ENCODE measurements around the gene SMOC2. TPM values are rescaled to one million over a fixed set of nuclear protein-coding genes. Genes with fewer than 3 reads are reported as not detected.

The SMOC2 gene
- total RNA-seq, 1 donor = 0.36 TPM

- no peak for TF ChIP-seq CTCF (IDR thresholded peaks at IDR 0.05; ENCODE audit: extremely low read depth, low read depth, low read length)
- no peak overlapping the region for H3K4me2 ChIP-seq (ENCODE audit: insufficient read depth, low read length)
- no peaks in the 10 kb centered on the region for H3K4me1 ChIP-seq (ENCODE audit: insufficient read depth, low read length)
- H3K79me2 ChIP-seq (ENCODE audit: insufficient read depth, low read length) = no peaks in the 10 kb centered on the region
- no peak overlapping the region for H2AFZ ChIP-seq (ENCODE audit: low read length)
- H3K9me3 ChIP-seq (ENCODE audit: low read depth, low read length) = no peaks in the 10 kb centered on the region
- no peaks in the 10 kb centered on the region for H3K36me3 ChIP-seq (ENCODE audit: insufficient read depth, low read length)
- no peak overlapping the region for H3K4me3 ChIP-seq (ENCODE audit: insufficient read depth, low read length)
- no peaks in the 10 kb centered on the region for H3K27me3 ChIP-seq (ENCODE audit: insufficient read depth, low read length)
- no peaks in the 10 kb centered on the region for H4K20me1 ChIP-seq (ENCODE audit: insufficient read depth, low read length)
- H3K27ac ChIP-seq (ENCODE audit: low read depth, low read length) = no peak overlapping the region
- DNase-seq (ENCODE audit: insufficient read length, low spot score, missing footprints) = no peak
Observed at GRCh38 chr6:168607272-168608112, 166.5 kb downstream of the SMOC2 start.

GRCh38 chr6:168608113-168608400 is 167.1 kb downstream of the SMOC2 start:
- no peak overlapping the region for H2AFZ ChIP-seq (ENCODE audit: low read length)

GRCh38 chr6:168609026-168609685 is 168.2 kb downstream of the SMOC2 start:
- no peaks in the 10 kb centered on the region for H3K9me3 ChIP-seq (ENCODE audit: low read depth, low read length)
- H3K27me3 ChIP-seq (ENCODE audit: insufficient read depth, low read length) = no peaks in the 10 kb centered on the region

More at GRCh38 chr6:168608113-168608400, 167.1 kb downstream of the SMOC2 start:
- H3K79me2 ChIP-seq (ENCODE audit: insufficient read depth, low read length) = no peaks in the 10 kb centered on the region
- no peak overlapping the region for H3K4me3 ChIP-seq (ENCODE audit: insufficient read depth, low read length)
- DNase-seq (ENCODE audit: insufficient read length, low spot score, missing footprints) = no peak
- no peak for TF ChIP-seq CTCF (IDR thresholded peaks at IDR 0.05; ENCODE audit: extremely low read depth, low read depth, low read length)
- H3K27me3 ChIP-seq (ENCODE audit: insufficient read depth, low read length) = no peaks in the 10 kb centered on the region
- H4K20me1 ChIP-seq (ENCODE audit: insufficient read depth, low read length) = no peaks in the 10 kb centered on the region
- H3K36me3 ChIP-seq (ENCODE audit: insufficient read depth, low read length) = no peaks in the 10 kb centered on the region
- H3K4me1 ChIP-seq (ENCODE audit: insufficient read depth, low read length) = no peaks in the 10 kb centered on the region
- H3K27ac ChIP-seq (ENCODE audit: low read depth, low read length) = no peak overlapping the region
- no peaks in the 10 kb centered on the region for H3K9me3 ChIP-seq (ENCODE audit: low read depth, low read length)
- no peak overlapping the region for H3K4me2 ChIP-seq (ENCODE audit: insufficient read depth, low read length)

More at GRCh38 chr6:168609026-168609685, 168.2 kb downstream of the SMOC2 start:
- no peaks in the 10 kb centered on the region for H3K79me2 ChIP-seq (ENCODE audit: insufficient read depth, low read length)
- H3K4me2 ChIP-seq (ENCODE audit: insufficient read depth, low read length) = no peak overlapping the region
- H3K4me1 ChIP-seq (ENCODE audit: insufficient read depth, low read length) = no peaks in the 10 kb centered on the region
- H3K27ac ChIP-seq (ENCODE audit: low read depth, low read length) = no peak overlapping the region
- DNase-seq (ENCODE audit: insufficient read length, low spot score, missing footprints) = no peak
- no peaks in the 10 kb centered on the region for H3K36me3 ChIP-seq (ENCODE audit: insufficient read depth, low read length)
- H3K4me3 ChIP-seq (ENCODE audit: insufficient read depth, low read length) = no peak overlapping the region
- no peak for TF ChIP-seq CTCF (IDR thresholded peaks at IDR 0.05; ENCODE audit: extremely low read depth, low read depth, low read length)
- H2AFZ ChIP-seq (ENCODE audit: low read length) = no peak overlapping the region
- H4K20me1 ChIP-seq (ENCODE audit: insufficient read depth, low read length) = no peaks in the 10 kb centered on the region
